Endodermal cell (in vitro differentiated cells): Measurements from ENCODE around the gene SCAPER. TPM values are rescaled to one million over a fixed set of nuclear protein-coding genes. Genes with fewer than 3 reads are reported as not detected.

Experiments
- DNase-seq: peaks from one replicate; pipeline ENCODE4 v3.0.0-alpha.2; 2017
- H3K27ac ChIP-seq: 2 replicates; pipeline ENCODE4 v1.5.1; 2013; ENCODE audit warnings: mild to moderate bottlenecking, low read depth, low read length, moderate library complexity
- H3K27me3 ChIP-seq: 2 replicates; pipeline ENCODE4 v1.6.1; 2013; ENCODE audit warnings: mild to moderate bottlenecking, low read length, moderate library complexity; ENCODE audit not compliant: insufficient read depth, control insufficient read depth, poor library complexity, severe bottlenecking
- H3K36me3 ChIP-seq: 2 replicates; pipeline ENCODE4 v1.7.0; 2013; ENCODE audit warnings: mild to moderate bottlenecking, low read length, moderate library complexity; ENCODE audit not compliant: control insufficient read depth, insufficient read depth
- H3K4me1 ChIP-seq: one replicate; pipeline ENCODE4 v1.7.0; 2013; ENCODE audit warnings: low read length; ENCODE audit not compliant: control insufficient read depth, insufficient read depth
- H3K4me3 ChIP-seq: 2 replicates; pipeline ENCODE4 v1.5.1; 2013; ENCODE audit warnings: mild to moderate bottlenecking, low read length, moderate library complexity
- H3K9ac ChIP-seq: 2 replicates; pipeline ENCODE4 v1.6.1; 2013; ENCODE audit warnings: mild to moderate bottlenecking, low read length, moderate library complexity; ENCODE audit not compliant: poor library complexity, severe bottlenecking; ENCODE audit errors: extremely low read depth
- H3K9me3 ChIP-seq: 2 replicates; pipeline ENCODE4 v1.6.1; 2013; ENCODE audit warnings: mild to moderate bottlenecking, low read length, moderate library complexity; ENCODE audit not compliant: control insufficient read depth
- H3K27ac Mint-ChIP-seq: 2 replicates; pipeline ENCODE4 v1.8.0; 2020; ENCODE audit warnings: mixed read lengths
- H3K27me3 Mint-ChIP-seq: 2 replicates; pipeline ENCODE4 v1.8.0; 2021; ENCODE audit warnings: mild to moderate bottlenecking, mixed read lengths; ENCODE audit not compliant: insufficient read depth
- H3K36me3 Mint-ChIP-seq: 2 replicates; pipeline ENCODE4 v1.8.0; 2020; ENCODE audit warnings: low read depth, mixed read lengths
- H3K4me1 Mint-ChIP-seq: 2 replicates; pipeline ENCODE4 v1.8.0; 2020; ENCODE audit warnings: mixed read lengths
- H3K4me3 Mint-ChIP-seq: 2 replicates; pipeline ENCODE4 v1.8.0; 2020; ENCODE audit warnings: mild to moderate bottlenecking, moderate library complexity, mixed read lengths
- H3K9me3 Mint-ChIP-seq: 2 replicates; pipeline ENCODE4 v1.8.0; 2020; ENCODE audit warnings: mild to moderate bottlenecking, mixed read lengths
- WGBS, 2 experiments: methylation state at CpG; one replicate each; pipeline versions ENCODE4 v1.1.5 to v1.1.7; 2013; ENCODE audit warnings: missing lambda C conversion rate in 2 of 2, mixed read lengths in 1 of 2; ENCODE audit not compliant: insufficient coverage in 1 of 2, insufficient read length in 1 of 2; 5-methylcytosine and 5-hydroxymethylcytosine counted together
- total RNA-seq, 2 donors: library from RNA; stranded (reverse); fragmentation: NEBNext Ultra II Directional in 1 of 2; extraction: Animal tissue kit (Norgen Biotek cat#: 25700) in 1 of 2; gene quantifications; 2 replicates in 1 of 2; 3 replicates in 1 of 2; pipeline ENCODE4 v1.2.1, GENCODE V29; 2021
- TF ChIP-seq, protein P1 (sequence below): fragments of 200-600 bp; sonication (generic); conservative IDR thresholded peaks from 2 replicates; pipeline ENCODE4 v1.5.0; 2021; ENCODE audit warnings: antibody characterized with exemption, mild to moderate bottlenecking

SCAPER gene
- total RNA-seq, 2 donors from 2014 or later = 8.9 to 12.2 TPM

GRCh38 chr15:76381366-76381765, 523.8 kb downstream of the SCAPER start:
- no peaks in the 10 kb centered on the region for H3K36me3 Mint-ChIP-seq
- H3K4me3 ChIP-seq = no peak overlapping the region
- H3K27me3 ChIP-seq = no peaks in the 10 kb centered on the region
- WGBS, 2 experiments = 89 to 92% methylated on average over 3 to 4 of the region's 4 CpGs
- H3K27me3 Mint-ChIP-seq = peaks cover 4% of the 10 kb centered on the region
- no peak overlapping the region for H3K27ac Mint-ChIP-seq
- TF ChIP-seq, protein P1, sequence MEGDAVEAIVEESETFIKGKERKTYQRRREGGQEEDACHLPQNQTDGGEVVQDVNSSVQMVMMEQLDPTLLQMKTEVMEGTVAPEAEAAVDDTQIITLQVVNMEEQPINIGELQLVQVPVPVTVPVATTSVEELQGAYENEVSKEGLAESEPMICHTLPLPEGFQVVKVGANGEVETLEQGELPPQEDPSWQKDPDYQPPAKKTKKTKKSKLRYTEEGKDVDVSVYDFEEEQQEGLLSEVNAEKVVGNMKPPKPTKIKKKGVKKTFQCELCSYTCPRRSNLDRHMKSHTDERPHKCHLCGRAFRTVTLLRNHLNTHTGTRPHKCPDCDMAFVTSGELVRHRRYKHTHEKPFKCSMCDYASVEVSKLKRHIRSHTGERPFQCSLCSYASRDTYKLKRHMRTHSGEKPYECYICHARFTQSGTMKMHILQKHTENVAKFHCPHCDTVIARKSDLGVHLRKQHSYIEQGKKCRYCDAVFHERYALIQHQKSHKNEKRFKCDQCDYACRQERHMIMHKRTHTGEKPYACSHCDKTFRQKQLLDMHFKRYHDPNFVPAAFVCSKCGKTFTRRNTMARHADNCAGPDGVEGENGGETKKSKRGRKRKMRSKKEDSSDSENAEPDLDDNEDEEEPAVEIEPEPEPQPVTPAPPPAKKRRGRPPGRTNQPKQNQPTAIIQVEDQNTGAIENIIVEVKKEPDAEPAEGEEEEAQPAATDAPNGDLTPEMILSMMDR = no peak
- no peak overlapping the region for H3K9ac ChIP-seq
- H3K9me3 ChIP-seq = no peaks in the 10 kb centered on the region
- peaks cover 16% of the 10 kb centered on the region for H3K4me1 Mint-ChIP-seq
- no peak overlapping the region for H3K4me3 Mint-ChIP-seq
- H3K9me3 Mint-ChIP-seq = no peaks in the 10 kb centered on the region
- no peaks in the 10 kb centered on the region for H3K36me3 ChIP-seq
- no peak overlapping the region for H3K27ac ChIP-seq
- H3K4me1 ChIP-seq = peaks cover 6% of the 10 kb centered on the region
- no peak for DNase-seq

GRCh38 chr15:76380249-76380648, 524.9 kb downstream of the SCAPER start:
- Histone ChIP-seq H3K9ac (no peak overlapping the region), H3K36me3 (no peaks in the 10 kb centered on the region), H3K27ac (no peak overlapping the region), H3K27me3 (no peaks in the 10 kb centered on the region), H3K9me3 (no peaks in the 10 kb centered on the region), H3K4me3 (no peak overlapping the region), H3K4me1 (peaks cover 9% of the 10 kb centered on the region)
- Mint-ChIP-seq H3K27ac (no peak overlapping the region), H3K4me1 (peaks cover 21% of the 10 kb centered on the region), H3K4me3 (no peak overlapping the region), H3K27me3 (peaks cover 4% of the 10 kb centered on the region), H3K9me3 (no peaks in the 10 kb centered on the region), H3K36me3 (no peaks in the 10 kb centered on the region)
- 91 to 94% methylated on average over 1 of the region's 1 CpG for WGBS, 2 experiments
- DNase-seq = no peak
- TF ChIP-seq, protein P1 = no peak

DNA sequence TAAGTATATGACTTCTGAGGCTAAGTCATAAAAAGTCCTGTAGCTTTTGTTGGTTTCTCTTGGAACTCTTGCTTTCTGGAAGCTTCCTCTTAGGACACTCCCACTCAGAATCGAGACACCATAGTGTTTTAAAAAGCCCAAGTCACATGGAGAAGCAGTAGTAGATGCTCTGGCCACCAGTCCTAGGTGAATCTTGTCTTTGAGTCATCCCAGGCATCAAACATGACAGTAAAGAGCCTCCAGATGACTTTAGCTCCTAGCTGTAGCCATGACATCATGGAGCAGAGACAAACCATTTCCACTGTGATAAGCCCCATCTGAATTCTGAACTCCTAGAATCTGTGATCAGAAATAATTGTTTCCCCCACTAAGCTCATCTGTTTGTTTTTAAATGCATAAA, 526.4 kb downstream of the SCAPER start:
- Histone ChIP-seq H3K4me1 (peaks cover 9% of the 10 kb centered on the region), H3K9ac (no peak overlapping the region), H3K4me3 (no peak overlapping the region), H3K36me3 (no peaks in the 10 kb centered on the region), H3K27ac (no peak overlapping the region), H3K27me3 (no peaks in the 10 kb centered on the region), H3K9me3 (no peaks in the 10 kb centered on the region)
- H3K9me3 Mint-ChIP-seq = no peaks in the 10 kb centered on the region
- WGBS, 2 experiments = 87 to 100% methylated on average over 1 of the region's 1 CpG
- H3K4me3 Mint-ChIP-seq = no peak overlapping the region
- peaks cover 2% of the 10 kb centered on the region for H3K27me3 Mint-ChIP-seq
- no peak overlapping the region for H3K27ac Mint-ChIP-seq
- H3K4me1 Mint-ChIP-seq = peaks cover 21% of the 10 kb centered on the region
- H3K36me3 Mint-ChIP-seq = no peaks in the 10 kb centered on the region
- no peak for DNase-seq
- TF ChIP-seq, protein P1 = no peak
